Activated naive CD4-positive, alpha-beta T cell treated with anti-CD3 and anti-CD28 coated beads for 36 hours (primary cell): ENCODE data around the gene P4HA2. TPM values are rescaled to one million over a fixed set of nuclear protein-coding genes. Genes with fewer than 3 reads are reported as not detected.
A peak's percentile ranks its signal among the peaks of the same experiment; 100 is the strongest.

Experiments
- CTCF ChIA-PET: fragments of 350-600 bp; sonication (Branson Sonifier 250); formaldehyde crosslinking; loops from one replicate; lab custom pipeline; 2021; ENCODE audit warnings: antibody characterized with exemption; lab: Charles Lee
- DNase-seq: peaks from one replicate; pipeline ENCODE4 v3.0.0-alpha.2; 2020
- H3K27ac Mint-ChIP-seq: one replicate; pipeline ENCODE4 v1.8.0; 2021; ENCODE audit warnings: mild to moderate bottlenecking, mixed read lengths
- H3K27me3 Mint-ChIP-seq: one replicate; pipeline ENCODE4 v1.8.0; 2021; ENCODE audit warnings: low read depth, mixed read lengths
- H3K36me3 Mint-ChIP-seq: one replicate; pipeline ENCODE4 v1.8.0; 2021; ENCODE audit warnings: low read depth, mixed read lengths
- H3K4me1 Mint-ChIP-seq: one replicate; pipeline ENCODE4 v1.8.0; 2021; ENCODE audit warnings: low read depth, mixed read lengths
- H3K4me3 Mint-ChIP-seq: one replicate; pipeline ENCODE4 v1.8.0; 2021; ENCODE audit warnings: mild to moderate bottlenecking, moderate library complexity, mixed read lengths
- H3K9me3 Mint-ChIP-seq: one replicate; pipeline ENCODE4 v1.8.0; 2021; ENCODE audit warnings: mixed read lengths
- intact Hi-C: fragments of 100-400 bp; cut with micrococcal nuclease; formaldehyde crosslinking; loops from one replicate; pipeline ENCODE4 v1.15.1; 2023
- total RNA-seq, 2 experiments: library from RNA; stranded (reverse); gene quantifications; one replicate each; pipeline ENCODE4 v1.2.3, GENCODE V29; 2021

P4HA2 gene
- total RNA-seq = under 1 TPM; 0.47 to 0.74 TPM

- H3K27ac Mint-ChIP-seq = no peak within 1 kb of the TSS
- peak within 1 kb of the TSS; percentile 14 for H3K4me3 Mint-ChIP-seq
- CTCF ChIA-PET = interaction anchor here (0.7 to 1.6 kb wide), 4 partner anchors 9 to 163 kb away, joined by 3 to 5 read pairs (median 4); no protein-coding TSS in a partner anchor
- H3K9me3 Mint-ChIP-seq = no peaks in the 10 kb centered on the region
- no peaks in the 10 kb centered on the region for H3K36me3 Mint-ChIP-seq
- DNase-seq = peak; percentile 27
- intact Hi-C loops = no loop called here
- H3K4me1 Mint-ChIP-seq = peaks cover 4% of the 10 kb centered on the region
- peaks cover 37% of the 10 kb centered on the region for H3K27me3 Mint-ChIP-seq
Observed at GRCh38 chr5:132227485-132228240, at the start of gene P4HA2. Gene P4HA2 (minus strand): TSS chr5:132227853. CDS start chr5:132218626, 9,227 bp downstream.

- no peaks in the 10 kb centered on the region for H3K9me3 Mint-ChIP-seq
- H3K36me3 Mint-ChIP-seq = no peaks in the 10 kb centered on the region
- H3K27me3 Mint-ChIP-seq = peaks cover 12% of the 10 kb centered on the region
- H3K4me1 Mint-ChIP-seq = peaks cover 6% of the 10 kb centered on the region
- CTCF ChIA-PET = interaction anchor here (1.5 kb wide), 1 partner anchor 39 kb away, joined by 3 read pairs; no protein-coding TSS in a partner anchor
- DNase-seq = no peak
- intact Hi-C loops = no loop called here
- H3K27ac Mint-ChIP-seq = no peak overlapping the region
- H3K4me3 Mint-ChIP-seq = no peak overlapping the region
Observed at GRCh38 chr5:132277256-132277655, 49.6 kb upstream of the P4HA2 start.

GRCh38 chr5:132275367-132276220 lies 47.9 kb upstream of the P4HA2 start:
- Mint-ChIP-seq H3K36me3 (no peaks in the 10 kb centered on the region), H3K4me1 (peaks cover 12% of the 10 kb centered on the region), H3K27ac (no peak overlapping the region), H3K4me3 (no peak overlapping the region), H3K27me3 (peaks cover 20% of the 10 kb centered on the region), H3K9me3 (no peaks in the 10 kb centered on the region)
- intact Hi-C loops = no loop called here
- no peak for DNase-seq
- CTCF ChIA-PET = interaction anchor here (1.0 kb wide), 1 partner anchor 13 kb away, joined by 3 read pairs; no protein-coding TSS in a partner anchor

- CTCF ChIA-PET = interaction anchor here (0.9 to 3.3 kb wide), 4 partner anchors 12 to 226 kb away, joined by 3 to 10 read pairs (median 10); no protein-coding TSS in a partner anchor
- Mint-ChIP-seq H3K27me3 (peaks cover 20% of the 10 kb centered on the region), H3K4me3 (no peak overlapping the region), H3K4me1 (peaks cover 12% of the 10 kb centered on the region), H3K9me3 (no peaks in the 10 kb centered on the region), H3K27ac (no peak overlapping the region), H3K36me3 (no peaks in the 10 kb centered on the region)
- intact Hi-C loops = loop anchor here (5.0 kb wide), 1 partner anchor 37 kb away; no protein-coding TSS in a partner anchor
- no peak for DNase-seq
Observed at GRCh38 chr5:132274050-132274792, 46.6 kb upstream of the P4HA2 start.

GRCh38 chr5:132273631-132274030 lies 46.0 kb upstream of the P4HA2 start:
- Mint-ChIP-seq H3K4me1 (peaks cover 12% of the 10 kb centered on the region), H3K4me3 (no peak overlapping the region), H3K9me3 (no peaks in the 10 kb centered on the region), H3K27me3 (peaks cover 20% of the 10 kb centered on the region), H3K27ac (no peak overlapping the region), H3K36me3 (no peaks in the 10 kb centered on the region)
- DNase-seq = no peak
- CTCF ChIA-PET = interaction anchor here (0.9 to 3.3 kb wide), 7 partner anchors 13 to 227 kb away, joined by 3 to 13 read pairs (median 10); partner anchors contain the start of gene SLC22A5
- intact Hi-C loops = loop anchor here (2.0 to 5.0 kb wide), 3 partner anchors 36 to 111 kb away; no protein-coding TSS in a partner anchor

- Mint-ChIP-seq H3K4me1 (peaks cover 12% of the 10 kb centered on the region), H3K4me3 (no peak overlapping the region)
Observed at GRCh38 chr5:132272311-132273210, 44.9 kb upstream of the P4HA2 start.

GRCh38 chr5:132271251-132272246 lies 43.9 kb upstream of the P4HA2 start:
- Mint-ChIP-seq H3K4me1 (peaks cover 12% of the 10 kb centered on the region), H3K27me3 (peaks cover 20% of the 10 kb centered on the region), H3K27ac (no peak overlapping the region), H3K4me3 (peak overlapping the region; percentile 48), H3K36me3 (no peaks in the 10 kb centered on the region), H3K9me3 (no peaks in the 10 kb centered on the region)
- CTCF ChIA-PET = interaction anchor here (0.7 to 3.3 kb wide), 21 partner anchors 10 to 229 kb away, joined by 3 to 13 read pairs (median 5); partner anchors contain the start of genes SLC22A4 and SLC22A5
- intact Hi-C loops = loop anchor here (1.0 to 5.0 kb wide), 7 partner anchors 24 to 230 kb away; partner anchors contain the start of gene SLC22A5
- DNase-seq = peak; percentile 49

More at GRCh38 chr5:132272311-132273210, 44.9 kb upstream of the P4HA2 start:
- peak; percentile 82 for DNase-seq
- CTCF ChIA-PET = interaction anchor here (0.6 to 3.3 kb wide), 26 partner anchors 10 to 825 kb away, joined by 3 to 13 read pairs (median 4); partner anchors contain the start of genes SLC22A4 and SLC22A5
- Mint-ChIP-seq H3K27ac (no peak overlapping the region), H3K36me3 (no peaks in the 10 kb centered on the region), H3K9me3 (no peaks in the 10 kb centered on the region), H3K27me3 (peaks cover 20% of the 10 kb centered on the region)
- intact Hi-C loops = loop anchor here (1.0 to 5.0 kb wide), 6 partner anchors 23 to 229 kb away; partner anchors contain the start of gene SLC22A5

- Mint-ChIP-seq H3K27me3 (peaks cover 20% of the 10 kb centered on the region), H3K9me3 (no peaks in the 10 kb centered on the region), H3K27ac (no peak overlapping the region), H3K36me3 (no peaks in the 10 kb centered on the region), H3K4me1 (peaks cover 12% of the 10 kb centered on the region), H3K4me3 (no peak overlapping the region)
- DNase-seq = peak; percentile 4
- intact Hi-C loops = loop anchor here (2.0 to 5.0 kb wide), 2 partner anchors 33 to 206 kb away; no protein-coding TSS in a partner anchor
- CTCF ChIA-PET = no interaction called here
Observed at GRCh38 chr5:132270706-132271105, 43.1 kb upstream of the P4HA2 start.

- peaks cover 20% of the 10 kb centered on the region for H3K27me3 Mint-ChIP-seq
- H3K9me3 Mint-ChIP-seq = no peaks in the 10 kb centered on the region
- CTCF ChIA-PET = no interaction called here
- H3K27ac Mint-ChIP-seq = no peak overlapping the region
- peaks cover 12% of the 10 kb centered on the region for H3K4me1 Mint-ChIP-seq
- peak; percentile 2 for DNase-seq
- no peak overlapping the region for H3K4me3 Mint-ChIP-seq
- intact Hi-C loops = loop anchor here (2.0 to 5.0 kb wide), 2 partner anchors 33 to 205 kb away; no protein-coding TSS in a partner anchor
- H3K36me3 Mint-ChIP-seq = no peaks in the 10 kb centered on the region
Observed at GRCh38 chr5:132270335-132270665, 42.6 kb upstream of the P4HA2 start.
